HepG2 (cell line): ENCODE measurements around the gene JPH2. TPM values are rescaled to one million over a fixed set of nuclear protein-coding genes. Genes with fewer than 3 reads are reported as not detected.

Experiments
- ATAC-seq: fragments of 200-7000 bp; cut with Tn5 transposase; 3 replicates; pipeline ENCODE4 v1.9.1; 2020; ENCODE audit warnings: mild to moderate bottlenecking, moderate library complexity
- BruUV-seq: library from RNA; stranded (reverse); fragments of 400-500 nt; replicated peaks from 2 replicates; lab custom pipeline; 2021; lab: Mats Ljungman, UMichigan
- CTCF ChIA-PET: fragments of 300-600 bp; formaldehyde crosslinking; extraction: SDS; loops from one replicate; lab custom pipeline; 2021; ENCODE audit warnings: low total read pairs, inconsistent platforms, low intra/inter-chr PET ratio; lab: Yijun Ruan, JAX
- POLR2A ChIA-PET: fragments of 350-600 bp; sonication (Branson Sonifier 250); formaldehyde crosslinking; loops from one replicate; lab custom pipeline; 2020; ENCODE audit warnings: antibody characterized with exemption, inconsistent platforms; lab: Yijun Ruan, JAX
- DNase-seq: peaks from one replicate; pipeline ENCODE4 v3.0.0-alpha.2; 2015; ENCODE audit warnings: low spot score
- FAIRE-seq: peaks from 3 replicates; lab custom pipeline; 2011; peaks lifted over from hg19 to GRCh38; lab: Jason Lieb, UNC
- H2AFZ ChIP-seq: one replicate; pipeline ENCODE4 v1.6.1; 2011; ENCODE audit warnings: low read length, inconsistent platforms
- H3K27ac ChIP-seq: fragments of 300-600 bp; 3 replicates; pipeline ENCODE4 v1.8.0; 2011; ENCODE audit warnings: mixed run types, mild to moderate bottlenecking, mixed read lengths, low read length, inconsistent platforms; ENCODE audit not compliant: insufficient read depth; ENCODE audit errors: extremely low read length
- H3K27me3 ChIP-seq, 2 experiments: fragments of 200-600 bp in 1 of 2; 2 replicates in 1 of 2; 3 replicates in 1 of 2; pipeline versions ENCODE4 v1.6.0 to v1.8.0; 2011; ENCODE audit warnings: low read length in 2 of 2, mild to moderate bottlenecking in 2 of 2, moderate library complexity in 2 of 2, inconsistent platforms in 1 of 2; ENCODE audit not compliant: insufficient read depth in 2 of 2, control insufficient read depth in 1 of 2
- H3K36me3 ChIP-seq, 2 experiments: fragments of 200-600 bp in 1 of 2; replicated peaks in 1 of 2; 2 replicates in 1 of 2; 3 replicates in 1 of 2; pipeline versions ENCODE4 v1.5.1 to v1.8.0; 2011; ENCODE audit warnings: low read length in 2 of 2, inconsistent platforms in 1 of 2; ENCODE audit not compliant: insufficient read depth in 2 of 2, control insufficient read depth in 1 of 2
- H3K4me1 ChIP-seq: 2 replicates; pipeline ENCODE4 v1.5.1; 2012; ENCODE audit warnings: low read length, inconsistent platforms; ENCODE audit not compliant: insufficient read depth
- H3K4me2 ChIP-seq: 2 replicates; pipeline ENCODE4 v1.6.0; 2011; ENCODE audit warnings: low read depth, low read length, inconsistent platforms
- H3K4me3 ChIP-seq, 3 experiments: fragments of 200-600 bp in 1 of 3; sonication (generic), shearing (Covaris generic) in 1 of 3; replicated peaks in 1 of 3; 2 replicates each; pipeline ENCODE4 v1.5.1; 2011 to 2016; ENCODE audit warnings: low read length in 3 of 3, inconsistent platforms in 2 of 3, low read depth in 2 of 3, mild to moderate bottlenecking in 2 of 3, control low read depth in 1 of 3, mixed read lengths in 1 of 3; ENCODE audit not compliant: insufficient read depth in 1 of 3
- H3K79me2 ChIP-seq: one replicate; pipeline ENCODE4 v1.6.1; 2011; ENCODE audit warnings: low read length, inconsistent platforms; ENCODE audit not compliant: insufficient read depth
- H3K9ac ChIP-seq: 2 replicates; pipeline ENCODE4 v1.6.0; 2011; ENCODE audit warnings: mild to moderate bottlenecking, low read depth, low read length, inconsistent platforms; ENCODE audit not compliant: insufficient read depth
- H3K9me3 ChIP-seq: 2 replicates; pipeline ENCODE4 v1.5.1; 2012; ENCODE audit warnings: mild to moderate bottlenecking, low read length
- H4K20me1 ChIP-seq: 2 replicates; pipeline ENCODE4 v1.6.0; 2011; ENCODE audit warnings: inconsistent platforms, mild to moderate bottlenecking, low read length, moderate library complexity; ENCODE audit not compliant: insufficient read depth
- GATAD2A ChIP-seq: IDR thresholded peaks from 2 replicates; pipeline ENCODE4 v1.6.1; 2016
- HIC2 ChIP-seq: sonication (generic); formaldehyde crosslinking; IDR thresholded peaks from 2 replicates; pipeline ENCODE4 v1.9.0; 2022; ENCODE audit warnings: low read depth, missing genetic modification reagents
- HNRNPL ChIP-seq: fragments of 200-400 bp; formaldehyde crosslinking; IDR thresholded peaks from 2 replicates; pipeline ENCODE4 v1.6.1; 2017; ENCODE audit warnings: mild to moderate bottlenecking, low read depth, low read length
- LCORL ChIP-seq, 2 experiments: fragments of 450-650 bp in 1 of 2; sonication (generic) in 1 of 2; formaldehyde crosslinking in 1 of 2; IDR thresholded peaks; 2 replicates each; pipeline versions ENCODE4 v1.5.0 to v1.6.1; 2017 to 2020; ENCODE audit warnings: antibody characterized with exemption in 1 of 2, missing genetic modification reagents in 1 of 2
- NONO ChIP-seq, 2 experiments: fragments of 450-650 bp in 1 of 2; sonication (generic) in 1 of 2; formaldehyde crosslinking in 1 of 2; IDR thresholded peaks in 1 of 2; conservative IDR thresholded peaks in 1 of 2; 2 replicates each; pipeline versions ENCODE4 v1.6.1 to v1.8.0; 2017 to 2022; ENCODE audit warnings: mild to moderate bottlenecking in 1 of 2, missing genetic modification reagents in 1 of 2, moderate library complexity in 1 of 2
- SNAPC5 ChIP-seq: sonication (generic); formaldehyde crosslinking; IDR thresholded peaks from 2 replicates; pipeline ENCODE4 v1.8.1; 2023; ENCODE audit warnings: mild to moderate bottlenecking, missing genetic modification reagents, borderline replicate concordance
- TGIF2 ChIP-seq: IDR thresholded peaks from 2 replicates; pipeline ENCODE4 v1.6.1; 2016; ENCODE audit warnings: control low read depth, missing compliant biosample characterization
- ZHX2 ChIP-seq, 2 experiments: sonication (generic) in 1 of 2; formaldehyde crosslinking in 1 of 2; IDR thresholded peaks; 2 replicates each; pipeline versions ENCODE4 v1.6.1 to v1.9.0; 2014 to 2022; ENCODE audit warnings: antibody characterized with exemption in 1 of 2, borderline replicate concordance in 1 of 2, inconsistent platforms in 1 of 2, low read depth in 1 of 2, missing genetic modification reagents in 1 of 2
- ZMYM4 ChIP-seq: sonication (generic); formaldehyde crosslinking; IDR thresholded peaks from 2 replicates; pipeline ENCODE4 v1.8.1; 2023; ENCODE audit warnings: mild to moderate bottlenecking, missing genetic modification reagents
- ZNF143 ChIP-seq: sonication (generic); formaldehyde crosslinking; IDR thresholded peaks from 2 replicates; pipeline ENCODE4 v1.4.0; 2020; ENCODE audit warnings: missing genetic modification reagents
- ZNF343 ChIP-seq: sonication (generic); formaldehyde crosslinking; IDR thresholded peaks from 2 replicates; pipeline ENCODE4 v1.4.0; 2020; ENCODE audit warnings: mild to moderate bottlenecking, missing genetic modification reagents
- WGBS: methylation state at CpG from one replicate; pipeline ENCODE4 v1.1.6; 2017; ENCODE audit warnings: low lambda C conversion rate; 5-methylcytosine and 5-hydroxymethylcytosine counted together
- in situ Hi-C: cut with HindIII; loops from 2 replicates; pipeline ENCODE4 v1.10.0; 2017; ENCODE audit warnings: low pct_unique_long_range_greater_than_20kb; ENCODE audit not compliant: extremely low pct_ligation_motif_present
- intact Hi-C: fragments of 100-400 bp; cut with micrococcal nuclease; formaldehyde crosslinking; loops from one replicate; pipeline ENCODE4 v1.10.0; 2022; ENCODE audit not compliant: unreplicated experiment
- polyA plus RNA-seq, 8 experiments: library from polyadenylated mRNA; depleted of rRNA in 3 of 8; stranded (reverse) in 7 of 8; unstranded in 1 of 8; fragments of >200 nt; fragmentation: Illumina TruSeq in 4 of 8; extraction: Trizol in 4 of 8; gene quantifications; 2 replicates each; pipeline versions ENCODE4 v1.2.1 to v1.2.3, GENCODE V29; 2011 to 2016; ENCODE audit warnings: low read depth in 4 of 8, missing spikeins in 1 of 8, mixed read lengths in 1 of 8; ENCODE audit not compliant: insufficient read depth in 1 of 8
- total RNA-seq, 5 experiments: library from RNA; depleted of rRNA; stranded (reverse); fragments of >200 nt; fragmentation: Illumina TruSeq; extraction: Trizol; gene quantifications; 2 replicates each; pipeline ENCODE4 v1.2.3, GENCODE V29; 2016; ENCODE audit warnings: low read depth in 1 of 5

Gene JPH2
- total and polyA plus RNA-seq, 2 of the 13 experiments (the other 11 are each of a cell fraction or from before 2014, with no cell fraction given), result 0.42 TPM; not detected in 1

- no peak overlapping the region for H3K9ac ChIP-seq
- H2AFZ ChIP-seq, result no peak overlapping the region
- DNase-seq (peak; percentile 70), FAIRE-seq (no peak), ATAC-seq (peak; percentile 78)
- H3K4me1 ChIP-seq, result peaks cover 29% of the 10 kb centered on the region
- 33% methylated on average over 15 of the region's 17 CpGs for WGBS
- ChIA-PET CTCF (interaction anchor here (1.9 kb wide), 1 partner anchor 11 kb away, joined by 5 read pairs; no protein-coding TSS in a partner anchor), POLR2A (no interaction called here)
- no peaks in the 10 kb centered on the region for H3K27me3 ChIP-seq
- no TSS peak for BruUV-seq
- intact Hi-C loops (no loop called here), in situ Hi-C loops (no loop called here)
- peak overlapping the region; percentile 50 for H3K4me2 ChIP-seq
- H3K79me2 ChIP-seq, result no peaks in the 10 kb centered on the region
- H4K20me1 ChIP-seq, result no peaks in the 10 kb centered on the region
- no peaks in the 10 kb centered on the region for H3K36me3 ChIP-seq
- no peak overlapping the region; a peak in 1 of 6 replicates for H3K4me3 ChIP-seq
- H3K27ac ChIP-seq, result no peak overlapping the region
- no peaks in the 10 kb centered on the region for H3K9me3 ChIP-seq
- TF ChIP-seq HIC2 (CRISPR knock-in tag) (peak; percentile 86), ZNF143 (CRISPR knock-in tag) (no peak), TGIF2 (CRISPR knock-in tag) (no peak), NONO (IDR thresholded peaks at IDR 0.05) (no peak), NONO (CRISPR knock-in tag; conservative IDR thresholded peaks at IDR 0.05) (no peak), SNAPC5 (CRISPR knock-in tag) (no peak), ZNF343 (CRISPR knock-in tag) (no peak), LCORL (IDR thresholded peaks at IDR 0.05) (no peak), LCORL (CRISPR knock-in tag; IDR thresholded peaks at IDR 0.05) (no peak), HNRNPL (peak; percentile 59; the same call in 1 of the 2 replicates), ZHX2 (IDR thresholded peaks at IDR 0.05; ENCODE audit: low read depth) (no peak), ZHX2 (CRISPR knock-in tag; IDR thresholded peaks at IDR 0.05; ENCODE audit: borderline replicate concordance) (no peak), GATAD2A (CRISPR knock-in tag) (peak; percentile 46; the same call in 1 of the 2 replicates), ZMYM4 (CRISPR knock-in tag) (no peak)
These were observed 41.7 kb upstream of the JPH2 start for GRCh38 chr20:44228465-44229258.
